Measurements from ENCODE around the gene CCL21. TPM values are rescaled to one million over a fixed set of nuclear protein-coding genes. Genes with fewer than 3 reads are reported as not detected.
"Not testable (repeated sequence)": the region's sequence is repeated elsewhere in the genome, so short reads cannot be mapped to it uniquely, and the experiment has no call there.

CCL21 gene, protein sequence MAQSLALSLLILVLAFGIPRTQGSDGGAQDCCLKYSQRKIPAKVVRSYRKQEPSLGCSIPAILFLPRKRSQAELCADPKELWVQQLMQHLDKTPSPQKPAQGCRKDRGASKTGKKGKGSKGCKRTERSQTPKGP
- not detected in 2 replicates for total RNA-seq (2014; rRNA removed; shearing (Covaris generic); ENCODE audit: low replicate concordance)

DNA sequence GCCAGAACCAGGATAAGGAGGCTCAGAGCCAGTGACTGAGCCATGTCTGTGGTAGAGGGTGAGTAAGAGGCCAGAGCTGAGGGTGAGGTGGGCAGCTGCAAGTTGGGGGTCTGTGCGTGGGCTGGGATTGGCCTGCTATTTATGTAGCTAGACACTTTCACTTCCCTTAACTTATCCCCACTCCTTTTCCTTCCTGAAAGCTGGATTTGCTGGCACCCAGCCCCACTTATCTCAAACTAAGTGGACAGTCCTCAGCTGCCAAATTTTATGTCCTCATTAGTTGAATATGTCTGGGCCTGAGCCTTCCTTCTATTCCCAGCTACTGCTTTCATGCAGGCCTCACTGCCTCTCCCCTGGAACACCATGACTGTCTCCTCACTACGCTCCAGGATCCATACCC lies at the start of gene CCL21:
CCL21 (minus strand) TSS at position 114 of the 400 bp plus-strand sequence; CDS start at position 44, 70 bp downstream.
- H2AFZ ChIP-seq (ENCODE audit: low read length) = no peak within 1 kb of the TSS

DNA sequence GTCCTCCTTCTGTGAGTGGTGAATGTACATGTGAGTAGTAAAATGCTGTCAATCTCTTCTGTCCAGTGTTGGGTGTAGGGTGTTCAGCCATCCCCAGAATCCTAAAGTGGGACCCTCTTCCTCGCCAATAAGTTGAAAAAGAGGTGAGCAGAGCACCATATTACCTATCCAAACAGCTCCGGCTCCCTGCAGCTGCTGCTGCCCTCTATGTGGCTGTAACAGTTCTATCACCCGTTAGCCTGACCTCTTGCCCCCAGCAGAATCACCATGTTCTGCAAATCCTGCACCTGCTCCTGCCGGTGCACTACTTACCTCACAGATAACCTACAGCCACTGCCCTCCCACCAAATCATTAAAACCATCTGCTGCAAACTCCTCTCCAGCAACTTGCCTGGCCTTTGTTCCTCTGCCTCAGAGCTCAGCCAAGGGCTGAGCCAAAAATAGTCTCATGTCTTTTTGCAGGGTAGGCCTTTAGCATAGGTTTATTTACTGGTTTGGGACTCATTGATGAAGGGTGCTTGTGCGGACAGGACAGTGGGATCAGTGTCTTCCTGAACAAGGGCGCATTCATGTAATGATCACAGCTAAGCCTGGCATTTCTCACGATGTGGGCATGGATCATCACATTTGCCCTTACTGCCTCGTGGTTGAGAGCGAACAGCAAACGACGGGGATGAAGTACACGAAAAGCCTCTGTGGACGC lies 49.6 kb upstream of the CCL21 start:
- Histone ChIP-seq H3K27ac (ENCODE audit: low read length) (no peak overlapping the region), H3K27me3 (ENCODE audit: low read length) (no peaks in the 10 kb centered on the region), H2AFZ (ENCODE audit: low read length) (no peak overlapping the region), H3K9ac (ENCODE audit: low read length) (no peak overlapping the region), H4K20me1 (ENCODE audit: insufficient read depth, low read depth, low read length) (no peaks in the 10 kb centered on the region), H3K4me3 (ENCODE audit: low read length) (no peak overlapping the region), H3K9me2 (replicated peaks; ENCODE audit: insufficient read depth, low read length) (no peaks in the 10 kb centered on the region), H3K9me3 (ENCODE audit: low read length) (no peaks in the 10 kb centered on the region), H3K36me3 (ENCODE audit: insufficient read depth, low read length) (no peaks in the 10 kb centered on the region), H3K79me2 (ENCODE audit: low read length) (no peaks in the 10 kb centered on the region), H3K4me2 (ENCODE audit: low read depth, low read length, poor library complexity, severe bottlenecking) (no peak overlapping the region), H3K4me1 (ENCODE audit: low read length) (no peaks in the 10 kb centered on the region)
- DNase-seq = no peak

More for the DNA sequence above, at the start of gene CCL21:
- H4K20me1 ChIP-seq (ENCODE audit: insufficient read depth, low read depth, low read length) = no peaks in the 10 kb centered on the region
- no peaks in the 10 kb centered on the region for H3K9me3 ChIP-seq (ENCODE audit: low read length)
- no peaks in the 10 kb centered on the region for H3K79me2 ChIP-seq (ENCODE audit: low read length)
- no peak for DNase-seq
- H3K4me2 ChIP-seq (ENCODE audit: low read depth, low read length, poor library complexity, severe bottlenecking) = no peak within 1 kb of the TSS
- H3K9ac ChIP-seq (ENCODE audit: low read length) = no peak within 1 kb of the TSS
- H3K4me1 ChIP-seq (ENCODE audit: low read length) = no peaks in the 10 kb centered on the region
- H3K27me3 ChIP-seq (ENCODE audit: low read length) = no peaks in the 10 kb centered on the region
- no peak within 1 kb of the TSS for H3K4me3 ChIP-seq (ENCODE audit: low read length)
- no peaks in the 10 kb centered on the region for H3K9me2 ChIP-seq (replicated peaks; ENCODE audit: insufficient read depth, low read length)
- H3K36me3 ChIP-seq (ENCODE audit: insufficient read depth, low read length) = no peaks in the 10 kb centered on the region
- no peak within 1 kb of the TSS for H3K27ac ChIP-seq (ENCODE audit: low read length)

DNA sequence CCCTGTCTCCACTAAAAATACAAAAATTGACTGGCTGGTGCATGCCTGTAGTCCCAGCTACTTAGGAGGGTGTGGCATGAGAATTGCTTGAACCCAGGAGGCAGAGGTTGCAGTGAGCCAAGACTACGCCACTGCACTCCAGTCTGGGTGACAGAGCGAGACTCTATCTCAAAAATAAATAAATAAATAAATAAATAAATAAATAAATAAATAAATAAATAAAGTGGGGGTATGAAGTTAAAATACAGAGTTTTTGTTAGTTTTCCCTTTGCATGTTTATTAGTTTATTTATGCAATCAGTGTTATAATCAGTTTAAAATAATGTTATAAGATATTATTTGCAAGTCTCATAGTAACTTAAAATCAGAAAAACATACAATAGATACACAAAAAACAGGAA lies 40.4 kb upstream of the CCL21 start:
- not testable (repeated sequence) for H3K27me3 ChIP-seq (ENCODE audit: low read length); DNase-seq; H4K20me1 ChIP-seq (ENCODE audit: insufficient read depth, low read depth, low read length); H3K27ac ChIP-seq (ENCODE audit: low read length); H3K9me2 ChIP-seq (replicated peaks; ENCODE audit: insufficient read depth, low read length); H3K4me2 ChIP-seq (ENCODE audit: low read depth, low read length, poor library complexity, severe bottlenecking); H2AFZ ChIP-seq (ENCODE audit: low read length); H3K9me3 ChIP-seq (ENCODE audit: low read length); H3K9ac ChIP-seq (ENCODE audit: low read length); H3K79me2 ChIP-seq (ENCODE audit: low read length); H3K4me1 ChIP-seq (ENCODE audit: low read length); H3K36me3 ChIP-seq (ENCODE audit: insufficient read depth, low read length); H3K4me3 ChIP-seq (ENCODE audit: low read length)

DNA sequence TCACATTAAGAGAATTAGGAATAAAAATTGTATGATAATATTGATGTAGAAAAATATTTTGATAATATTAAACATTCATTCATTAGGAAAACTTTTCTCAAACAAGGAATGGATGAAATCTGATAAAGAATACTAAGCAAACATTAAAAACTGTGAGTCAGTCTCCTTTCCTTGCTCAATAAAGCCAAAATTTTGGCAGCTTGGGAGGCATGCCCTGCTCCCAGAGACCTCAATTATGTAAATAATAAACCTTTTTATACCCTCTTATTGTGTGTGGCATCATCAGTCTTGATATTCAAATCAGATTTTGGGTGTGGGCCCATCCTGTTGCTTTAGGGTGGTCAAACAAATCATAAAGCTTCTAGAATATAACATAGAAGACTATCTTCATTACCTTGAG lies 36.6 kb upstream of the CCL21 start:
- no peaks in the 10 kb centered on the region for H4K20me1 ChIP-seq (ENCODE audit: insufficient read depth, low read depth, low read length)
- no peak overlapping the region for H3K27ac ChIP-seq (ENCODE audit: low read length)
- H3K4me2 ChIP-seq (ENCODE audit: low read depth, low read length, poor library complexity, severe bottlenecking) = no peak overlapping the region
- no peaks in the 10 kb centered on the region for H3K9me2 ChIP-seq (replicated peaks; ENCODE audit: insufficient read depth, low read length)
- H3K79me2 ChIP-seq (ENCODE audit: low read length) = no peaks in the 10 kb centered on the region
- H3K9me3 ChIP-seq (ENCODE audit: low read length) = no peaks in the 10 kb centered on the region
- H3K36me3 ChIP-seq (ENCODE audit: insufficient read depth, low read length) = no peaks in the 10 kb centered on the region
- H3K27me3 ChIP-seq (ENCODE audit: low read length) = no peaks in the 10 kb centered on the region
- no peaks in the 10 kb centered on the region for H3K4me1 ChIP-seq (ENCODE audit: low read length)
- H3K4me3 ChIP-seq (ENCODE audit: low read length) = no peak overlapping the region
- DNase-seq = no peak
- no peak overlapping the region for H2AFZ ChIP-seq (ENCODE audit: low read length)
- H3K9ac ChIP-seq (ENCODE audit: low read length) = no peak overlapping the region

- H3K4me2 ChIP-seq (ENCODE audit: low read depth, low read length, poor library complexity, severe bottlenecking) = no peak overlapping the region
- H3K27ac ChIP-seq (ENCODE audit: low read length) = no peak overlapping the region
- no peaks in the 10 kb centered on the region for H3K9me2 ChIP-seq (replicated peaks; ENCODE audit: insufficient read depth, low read length)
Observed at GRCh38 chr9:34744295-34745221, 34.6 kb upstream of the CCL21 start.

DNA sequence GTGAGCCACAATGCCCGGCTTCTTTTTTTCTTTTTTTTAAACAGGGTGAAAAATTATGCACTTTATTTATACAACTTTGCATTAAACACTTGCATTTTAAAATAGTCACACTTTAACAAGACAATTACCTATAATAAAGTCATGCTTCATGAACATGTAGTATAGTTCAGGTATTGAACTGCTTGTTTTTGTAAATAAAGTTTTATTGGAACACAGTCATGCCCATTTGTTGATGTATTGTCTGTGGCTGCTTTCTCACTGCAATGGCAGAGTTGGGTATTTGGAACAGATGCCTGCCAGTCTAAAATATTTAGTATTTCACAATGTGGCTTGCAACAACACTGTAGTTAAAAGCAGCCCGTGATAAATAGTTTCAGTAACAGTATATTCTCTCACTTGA lies 32.8 kb upstream of the CCL21 start:
- no peaks in the 10 kb centered on the region for H3K9me3 ChIP-seq (ENCODE audit: low read length)
- H2AFZ ChIP-seq (ENCODE audit: low read length) = no peak overlapping the region
- H3K4me1 ChIP-seq (ENCODE audit: low read length) = no peaks in the 10 kb centered on the region
- DNase-seq = no peak
- no peak overlapping the region for H3K4me2 ChIP-seq (ENCODE audit: low read depth, low read length, poor library complexity, severe bottlenecking)
- H3K36me3 ChIP-seq (ENCODE audit: insufficient read depth, low read length) = no peaks in the 10 kb centered on the region
- no peaks in the 10 kb centered on the region for H3K27me3 ChIP-seq (ENCODE audit: low read length)
- H3K27ac ChIP-seq (ENCODE audit: low read length) = no peak overlapping the region
- no peaks in the 10 kb centered on the region for H3K9me2 ChIP-seq (replicated peaks; ENCODE audit: insufficient read depth, low read length)
- H3K79me2 ChIP-seq (ENCODE audit: low read length) = no peaks in the 10 kb centered on the region
- H4K20me1 ChIP-seq (ENCODE audit: insufficient read depth, low read depth, low read length) = no peaks in the 10 kb centered on the region
- no peak overlapping the region for H3K9ac ChIP-seq (ENCODE audit: low read length)
- no peak overlapping the region for H3K4me3 ChIP-seq (ENCODE audit: low read length)

More at GRCh38 chr9:34744295-34745221, 34.6 kb upstream of the CCL21 start:
- Histone ChIP-seq H2AFZ (ENCODE audit: low read length) (no peak overlapping the region), H3K79me2 (ENCODE audit: low read length) (no peaks in the 10 kb centered on the region), H4K20me1 (ENCODE audit: insufficient read depth, low read depth, low read length) (no peaks in the 10 kb centered on the region), H3K36me3 (ENCODE audit: insufficient read depth, low read length) (no peaks in the 10 kb centered on the region), H3K9ac (ENCODE audit: low read length) (no peak overlapping the region), H3K4me1 (ENCODE audit: low read length) (no peaks in the 10 kb centered on the region), H3K4me3 (ENCODE audit: low read length) (no peak overlapping the region), H3K27me3 (ENCODE audit: low read length) (no peaks in the 10 kb centered on the region), H3K9me3 (ENCODE audit: low read length) (no peaks in the 10 kb centered on the region)
- DNase-seq = no peak

GRCh38 chr9:34741628-34742027 lies 31.7 kb upstream of the CCL21 start:
- H3K9me3 ChIP-seq (ENCODE audit: low read length) = no peaks in the 10 kb centered on the region
- no peaks in the 10 kb centered on the region for H3K36me3 ChIP-seq (ENCODE audit: insufficient read depth, low read length)
- H4K20me1 ChIP-seq (ENCODE audit: insufficient read depth, low read depth, low read length) = no peaks in the 10 kb centered on the region
- no peak overlapping the region for H3K4me2 ChIP-seq (ENCODE audit: low read depth, low read length, poor library complexity, severe bottlenecking)
- H3K27me3 ChIP-seq (ENCODE audit: low read length) = no peaks in the 10 kb centered on the region
- no peak overlapping the region for H3K9ac ChIP-seq (ENCODE audit: low read length)
- no peak overlapping the region for H3K4me3 ChIP-seq (ENCODE audit: low read length)
- no peaks in the 10 kb centered on the region for H3K9me2 ChIP-seq (replicated peaks; ENCODE audit: insufficient read depth, low read length)
- no peak overlapping the region for H3K27ac ChIP-seq (ENCODE audit: low read length)
- H3K4me1 ChIP-seq (ENCODE audit: low read length) = no peaks in the 10 kb centered on the region
- no peak for DNase-seq
- no peaks in the 10 kb centered on the region for H3K79me2 ChIP-seq (ENCODE audit: low read length)
- no peak overlapping the region for H2AFZ ChIP-seq (ENCODE audit: low read length)

- not testable (repeated sequence) for H3K9me3 ChIP-seq (ENCODE audit: low read length); H3K4me1 ChIP-seq (ENCODE audit: low read length); H3K36me3 ChIP-seq (ENCODE audit: insufficient read depth, low read length); H3K27ac ChIP-seq (ENCODE audit: low read length); H3K4me3 ChIP-seq (ENCODE audit: low read length); H3K79me2 ChIP-seq (ENCODE audit: low read length); H3K4me2 ChIP-seq (ENCODE audit: low read depth, low read length, poor library complexity, severe bottlenecking); H3K9ac ChIP-seq (ENCODE audit: low read length); H3K27me3 ChIP-seq (ENCODE audit: low read length); H2AFZ ChIP-seq (ENCODE audit: low read length); DNase-seq; H3K9me2 ChIP-seq (replicated peaks; ENCODE audit: insufficient read depth, low read length); H4K20me1 ChIP-seq (ENCODE audit: insufficient read depth, low read depth, low read length)
Observed at GRCh38 chr9:34740176-34740575, 30.2 kb upstream of the CCL21 start.

Measured in Karpas-422 (cell line).